WTC11 (cell line): ENCODE data around the gene WRAP73.

Experiments
- ATF2 ChIP-seq: sonication (generic); formaldehyde crosslinking; IDR thresholded peaks from 2 replicates; pipeline ENCODE4 v1.8.1; 2022; ENCODE audit warnings: low read depth, missing genetic modification reagents, borderline replicate concordance
- ATF3 ChIP-seq: sonication (generic); formaldehyde crosslinking; conservative IDR thresholded peaks from 2 replicates; pipeline ENCODE4 v1.8.1; 2022; ENCODE audit warnings: mild to moderate bottlenecking, missing genetic modification reagents
- OVOL2 ChIP-seq: fragments of 250-450 bp; sonication (Bioruptor Pico); IDR thresholded peaks from 2 replicates; pipeline ENCODE4 v1.9.0; 2021; ENCODE audit warnings: mild to moderate bottlenecking, borderline replicate concordance

GRCh38 chr1:3627515-3628253 lies 22.2 kb downstream of the WRAP73 start:
- TF ChIP-seq ATF2 = no peak
- TF ChIP-seq ATF3 (CRISPR knock-in tag) = no peak
- no peak for TF ChIP-seq OVOL2 (CRISPR knock-in tag)
